Measurements from ENCODE around the gene ERO1B. TPM values are rescaled to one million over a fixed set of nuclear protein-coding genes. Genes with fewer than 3 reads are reported as not detected.

Gene ERO1B
- total and polyA plus RNA-seq, 9 donors = 1.8 to 3.6 (median 2.5) TPM

GRCh38 chr1:236220473-236220872 is 61.3 kb downstream of the ERO1B start:
- Histone ChIP-seq H3K27me3 (ENCODE audit: control insufficient read depth, insufficient read depth, low read length) (no peaks in the 10 kb centered on the region), H3K4me3 (ENCODE audit: low read length) (no peak overlapping the region), H3K27ac (ENCODE audit: low read length) (no peak overlapping the region), H3K9me3 (replicated peaks; ENCODE audit: control insufficient read depth, low read depth, low read length) (no peaks in the 10 kb centered on the region), H3K36me3 (ENCODE audit: control insufficient read depth, insufficient read depth, low read length) (no peaks in the 10 kb centered on the region), H3K4me1 (ENCODE audit: control insufficient read depth, insufficient read depth, low read length) (no peaks in the 10 kb centered on the region)
- DNase-seq = no peak
- no CpG with 5 or more reads among the region's 1 CpG for WGBS (ENCODE audit: insufficient coverage)

- H3K4me1 ChIP-seq (ENCODE audit: control insufficient read depth, insufficient read depth, low read length) = no peaks in the 10 kb centered on the region
- no peak overlapping the region for H3K4me3 ChIP-seq (ENCODE audit: low read length)
- no peaks in the 10 kb centered on the region for H3K9me3 ChIP-seq (replicated peaks; ENCODE audit: control insufficient read depth, low read depth, low read length)
- 75% methylated on average over 1 of the region's 1 CpG for WGBS (ENCODE audit: insufficient coverage)
- no peak for DNase-seq
- H3K27ac ChIP-seq (ENCODE audit: low read length) = no peak overlapping the region
- no peaks in the 10 kb centered on the region for H3K36me3 ChIP-seq (ENCODE audit: control insufficient read depth, insufficient read depth, low read length)
- no peaks in the 10 kb centered on the region for H3K27me3 ChIP-seq (ENCODE audit: control insufficient read depth, insufficient read depth, low read length)
Observed at GRCh38 chr1:236214761-236215160, 67.0 kb downstream of the ERO1B start.

GRCh38 chr1:236213534-236213933 is 68.2 kb downstream of the ERO1B start:
- no CpG with 5 or more reads among the region's 3 CpGs for WGBS (ENCODE audit: insufficient coverage)
- Histone ChIP-seq H3K9me3 (replicated peaks; ENCODE audit: control insufficient read depth, low read depth, low read length) (no peaks in the 10 kb centered on the region), H3K36me3 (ENCODE audit: control insufficient read depth, insufficient read depth, low read length) (no peaks in the 10 kb centered on the region), H3K27me3 (ENCODE audit: control insufficient read depth, insufficient read depth, low read length) (no peaks in the 10 kb centered on the region), H3K27ac (ENCODE audit: low read length) (no peak overlapping the region), H3K4me1 (ENCODE audit: control insufficient read depth, insufficient read depth, low read length) (no peaks in the 10 kb centered on the region), H3K4me3 (ENCODE audit: low read length) (no peak overlapping the region)
- no peak for DNase-seq

DNA sequence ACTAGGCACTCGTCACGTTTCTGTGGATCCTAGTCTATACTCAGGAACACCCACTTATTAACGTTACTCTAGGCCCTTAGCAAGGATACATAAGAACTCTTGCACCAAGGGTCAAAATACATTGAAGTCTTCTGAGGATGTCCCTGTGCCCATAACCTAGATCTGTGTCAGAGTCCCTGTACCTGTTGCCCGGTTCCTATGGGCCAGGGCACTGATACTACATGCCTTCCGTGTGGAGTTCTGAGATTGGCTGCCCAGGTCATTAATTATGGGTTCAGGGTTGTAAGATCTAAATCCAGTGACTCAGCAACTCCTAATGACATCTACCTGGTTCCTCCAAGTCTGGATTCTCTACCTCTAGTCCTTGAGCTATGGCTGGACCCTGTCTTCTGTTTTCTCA is 69.9 kb downstream of the ERO1B start:
- 80% methylated on average over 1 of the region's 5 CpGs for WGBS (ENCODE audit: insufficient coverage)
- no peaks in the 10 kb centered on the region for H3K27me3 ChIP-seq (ENCODE audit: control insufficient read depth, insufficient read depth, low read length)
- no peaks in the 10 kb centered on the region for H3K36me3 ChIP-seq (ENCODE audit: control insufficient read depth, insufficient read depth, low read length)
- no peaks in the 10 kb centered on the region for H3K4me1 ChIP-seq (ENCODE audit: control insufficient read depth, insufficient read depth, low read length)
- no peaks in the 10 kb centered on the region for H3K9me3 ChIP-seq (replicated peaks; ENCODE audit: control insufficient read depth, low read depth, low read length)
- H3K4me3 ChIP-seq (ENCODE audit: low read length) = no peak overlapping the region
- H3K27ac ChIP-seq (ENCODE audit: low read length) = no peak overlapping the region
- DNase-seq = no peak

GRCh38 chr1:236209713-236210112 is 72.0 kb downstream of the ERO1B start:
- H3K9me3 ChIP-seq (replicated peaks; ENCODE audit: control insufficient read depth, low read depth, low read length) = no peaks in the 10 kb centered on the region
- no peak overlapping the region for H3K4me3 ChIP-seq (ENCODE audit: low read length)
- H3K27me3 ChIP-seq (ENCODE audit: control insufficient read depth, insufficient read depth, low read length) = no peaks in the 10 kb centered on the region
- no peak for DNase-seq
- H3K36me3 ChIP-seq (ENCODE audit: control insufficient read depth, insufficient read depth, low read length) = no peaks in the 10 kb centered on the region
- H3K4me1 ChIP-seq (ENCODE audit: control insufficient read depth, insufficient read depth, low read length) = peaks cover 4% of the 10 kb centered on the region
- no peak overlapping the region for H3K27ac ChIP-seq (ENCODE audit: low read length)

DNA sequence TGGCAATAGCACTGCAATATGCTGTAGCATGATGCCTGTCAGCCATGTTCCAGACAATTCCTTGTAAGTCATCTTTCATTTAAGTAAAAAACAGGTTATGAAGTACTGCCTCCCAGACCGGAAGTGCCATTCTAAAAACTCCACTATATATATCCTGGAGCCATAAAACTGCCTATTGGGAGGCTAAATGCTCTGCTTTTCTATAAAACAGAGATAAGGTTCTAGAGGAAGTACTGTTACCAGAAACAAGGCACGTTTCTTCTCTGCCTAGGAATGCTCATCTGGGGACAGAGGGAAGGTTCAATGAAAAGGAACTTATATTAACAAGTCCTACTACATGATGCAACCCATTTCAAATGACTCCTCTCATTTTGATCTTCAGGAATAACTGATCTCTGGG is 72.6 kb downstream of the ERO1B start:
- H3K27me3 ChIP-seq (ENCODE audit: control insufficient read depth, insufficient read depth, low read length) = no peaks in the 10 kb centered on the region
- no peaks in the 10 kb centered on the region for H3K36me3 ChIP-seq (ENCODE audit: control insufficient read depth, insufficient read depth, low read length)
- H3K4me3 ChIP-seq (ENCODE audit: low read length) = no peak overlapping the region
- no peaks in the 10 kb centered on the region for H3K9me3 ChIP-seq (replicated peaks; ENCODE audit: control insufficient read depth, low read depth, low read length)
- H3K4me1 ChIP-seq (ENCODE audit: control insufficient read depth, insufficient read depth, low read length) = peaks cover 4% of the 10 kb centered on the region
- no CpG with 5 or more reads among the region's 2 CpGs for WGBS (ENCODE audit: insufficient coverage)
- no peak for DNase-seq
- no peak overlapping the region for H3K27ac ChIP-seq (ENCODE audit: low read length)

GRCh38 chr1:236207569-236207968 is 74.2 kb downstream of the ERO1B start:
- H3K9me3 ChIP-seq (replicated peaks; ENCODE audit: control insufficient read depth, low read depth, low read length) = peaks cover 2% of the 10 kb centered on the region
- no peak for DNase-seq
- no peaks in the 10 kb centered on the region for H3K36me3 ChIP-seq (ENCODE audit: control insufficient read depth, insufficient read depth, low read length)
- no peak overlapping the region for H3K4me3 ChIP-seq (ENCODE audit: low read length)
- no CpG with 5 or more reads among the region's 4 CpGs for WGBS (ENCODE audit: insufficient coverage)
- no peaks in the 10 kb centered on the region for H3K27me3 ChIP-seq (ENCODE audit: control insufficient read depth, insufficient read depth, low read length)
- peaks cover 4% of the 10 kb centered on the region for H3K4me1 ChIP-seq (ENCODE audit: control insufficient read depth, insufficient read depth, low read length)
- no peak overlapping the region for H3K27ac ChIP-seq (ENCODE audit: low read length)

DNA sequence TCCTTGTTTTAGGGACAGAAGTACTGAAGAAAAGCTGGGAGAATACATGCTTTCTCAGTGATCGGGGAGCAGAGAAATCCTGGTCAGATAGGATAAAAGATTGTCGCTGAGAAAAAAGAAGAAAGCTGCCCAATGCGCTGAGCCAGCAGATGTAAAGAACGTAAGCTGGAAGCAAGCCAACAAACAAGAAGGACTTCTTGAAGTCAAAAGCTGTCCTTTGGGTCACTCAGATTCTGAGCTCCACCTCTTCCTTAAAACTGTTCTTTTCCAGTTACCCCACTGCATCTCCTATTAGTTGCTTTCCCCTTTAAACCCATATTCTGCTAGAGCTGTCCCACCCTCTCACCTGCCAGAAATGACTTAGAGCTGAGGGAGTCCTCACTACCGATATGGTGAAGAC is 74.6 kb downstream of the ERO1B start:
- no peak overlapping the region for H3K4me3 ChIP-seq (ENCODE audit: low read length)
- DNase-seq = peak; percentile 57
- peaks cover 4% of the 10 kb centered on the region for H3K4me1 ChIP-seq (ENCODE audit: control insufficient read depth, insufficient read depth, low read length)
- WGBS (ENCODE audit: insufficient coverage) = 36% methylated on average over 3 of the region's 5 CpGs
- peaks cover 4% of the 10 kb centered on the region for H3K9me3 ChIP-seq (replicated peaks; ENCODE audit: control insufficient read depth, low read depth, low read length)
- H3K36me3 ChIP-seq (ENCODE audit: control insufficient read depth, insufficient read depth, low read length) = peaks cover 2% of the 10 kb centered on the region
- no peaks in the 10 kb centered on the region for H3K27me3 ChIP-seq (ENCODE audit: control insufficient read depth, insufficient read depth, low read length)
- H3K27ac ChIP-seq (ENCODE audit: low read length) = no peak overlapping the region

DNA sequence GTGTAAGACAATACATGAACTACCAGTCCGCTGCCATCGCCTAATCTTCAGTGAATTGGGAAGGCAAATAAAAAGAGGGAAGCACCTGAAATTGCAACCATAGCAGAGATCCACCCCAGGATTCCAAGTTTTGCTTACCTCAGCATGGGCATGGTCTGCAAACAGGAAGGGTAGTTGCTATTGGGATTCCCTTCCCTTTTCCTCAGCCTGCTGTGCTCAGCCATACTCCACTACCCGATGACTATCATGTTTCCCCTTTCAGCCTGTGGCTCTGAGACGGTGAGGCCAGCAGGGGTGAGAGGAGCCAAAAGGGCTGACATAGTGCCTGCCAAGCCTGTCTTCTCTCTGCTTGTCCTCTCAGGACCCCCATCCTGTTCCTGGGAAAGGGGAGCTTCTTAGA is 75.2 kb downstream of the ERO1B start:
- no peaks in the 10 kb centered on the region for H3K27me3 ChIP-seq (ENCODE audit: control insufficient read depth, insufficient read depth, low read length)
- H3K4me1 ChIP-seq (ENCODE audit: control insufficient read depth, insufficient read depth, low read length) = peaks cover 4% of the 10 kb centered on the region
- no peak overlapping the region for H3K27ac ChIP-seq (ENCODE audit: low read length)
- WGBS (ENCODE audit: insufficient coverage) = no CpG with 5 or more reads among the region's 4 CpGs
- H3K9me3 ChIP-seq (replicated peaks; ENCODE audit: control insufficient read depth, low read depth, low read length) = peaks cover 10% of the 10 kb centered on the region
- H3K4me3 ChIP-seq (ENCODE audit: low read length) = no peak overlapping the region
- peak; percentile 77 for DNase-seq
- H3K36me3 ChIP-seq (ENCODE audit: control insufficient read depth, insufficient read depth, low read length) = peaks cover 3% of the 10 kb centered on the region

- WGBS (ENCODE audit: insufficient coverage) = no CpG with 5 or more reads among the region's 3 CpGs
- H3K27me3 ChIP-seq (ENCODE audit: control insufficient read depth, insufficient read depth, low read length) = no peaks in the 10 kb centered on the region
- peaks cover 14% of the 10 kb centered on the region for H3K9me3 ChIP-seq (replicated peaks; ENCODE audit: control insufficient read depth, low read depth, low read length)
- H3K36me3 ChIP-seq (ENCODE audit: control insufficient read depth, insufficient read depth, low read length) = peaks cover 3% of the 10 kb centered on the region
- H3K27ac ChIP-seq (ENCODE audit: low read length) = no peak overlapping the region
- no peak overlapping the region for H3K4me3 ChIP-seq (ENCODE audit: low read length)
- H3K4me1 ChIP-seq (ENCODE audit: control insufficient read depth, insufficient read depth, low read length) = peaks cover 4% of the 10 kb centered on the region
- DNase-seq = no peak
Observed at GRCh38 chr1:236204656-236205055, 77.1 kb downstream of the ERO1B start.

- no peak for DNase-seq
- H3K36me3 ChIP-seq (ENCODE audit: control insufficient read depth, insufficient read depth, low read length) = peaks cover 3% of the 10 kb centered on the region
- H3K27ac ChIP-seq (ENCODE audit: low read length) = no peak overlapping the region
Observed at GRCh38 chr1:236204039-236204438, 77.7 kb downstream of the ERO1B start.

More at GRCh38 chr1:236204039-236204438, 77.7 kb downstream of the ERO1B start:
- Histone ChIP-seq H3K4me1 (ENCODE audit: control insufficient read depth, insufficient read depth, low read length) (peaks cover 4% of the 10 kb centered on the region), H3K9me3 (replicated peaks; ENCODE audit: control insufficient read depth, low read depth, low read length) (peaks cover 14% of the 10 kb centered on the region), H3K4me3 (ENCODE audit: low read length) (no peak overlapping the region), H3K27me3 (ENCODE audit: control insufficient read depth, insufficient read depth, low read length) (no peaks in the 10 kb centered on the region)
- no CpG with 5 or more reads among the region's 1 CpG for WGBS (ENCODE audit: insufficient coverage)

Data from muscle of leg (tissue), 11 donors.